Stimulated activated naive CD4-positive, alpha-beta T cell (primary cell): ENCODE data around the gene REV3L.
"Not testable (repeated sequence)": the region's sequence is repeated elsewhere in the genome, so short reads cannot be mapped to it uniquely, and the experiment has no call there.

ENCODE experiments used
- DNase-seq, 6 experiments: peaks; one replicate each; lab custom pipeline; 2025; lab: John Stamatoyannopoulos, UW

The REV3L gene

DNA sequence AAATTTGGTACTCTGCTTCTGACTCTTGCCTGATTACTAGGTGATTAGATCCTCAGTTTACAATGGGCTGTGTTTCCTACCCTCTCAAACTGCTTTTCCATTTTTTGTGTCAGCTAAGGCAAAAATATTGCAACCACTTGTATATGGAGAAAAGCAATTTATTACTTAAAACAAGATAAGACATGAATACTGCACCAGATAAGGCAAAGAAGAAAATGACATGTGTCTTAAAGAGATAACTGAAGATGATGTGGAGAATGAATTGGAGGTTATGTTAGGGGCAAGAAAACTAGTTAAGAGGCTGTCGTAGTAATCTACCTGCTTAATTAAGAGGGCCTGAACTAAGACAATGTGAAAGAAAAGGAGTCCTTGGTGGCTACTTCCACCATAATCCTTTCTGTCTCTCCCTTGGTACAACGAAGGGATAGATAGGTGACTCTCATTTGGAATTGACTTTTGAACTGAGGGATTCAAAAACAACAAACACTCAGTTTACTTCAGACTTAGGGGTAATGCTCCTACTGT lies 16.3 kb upstream of the REV3L start:
- no peak for DNase-seq

DNA sequence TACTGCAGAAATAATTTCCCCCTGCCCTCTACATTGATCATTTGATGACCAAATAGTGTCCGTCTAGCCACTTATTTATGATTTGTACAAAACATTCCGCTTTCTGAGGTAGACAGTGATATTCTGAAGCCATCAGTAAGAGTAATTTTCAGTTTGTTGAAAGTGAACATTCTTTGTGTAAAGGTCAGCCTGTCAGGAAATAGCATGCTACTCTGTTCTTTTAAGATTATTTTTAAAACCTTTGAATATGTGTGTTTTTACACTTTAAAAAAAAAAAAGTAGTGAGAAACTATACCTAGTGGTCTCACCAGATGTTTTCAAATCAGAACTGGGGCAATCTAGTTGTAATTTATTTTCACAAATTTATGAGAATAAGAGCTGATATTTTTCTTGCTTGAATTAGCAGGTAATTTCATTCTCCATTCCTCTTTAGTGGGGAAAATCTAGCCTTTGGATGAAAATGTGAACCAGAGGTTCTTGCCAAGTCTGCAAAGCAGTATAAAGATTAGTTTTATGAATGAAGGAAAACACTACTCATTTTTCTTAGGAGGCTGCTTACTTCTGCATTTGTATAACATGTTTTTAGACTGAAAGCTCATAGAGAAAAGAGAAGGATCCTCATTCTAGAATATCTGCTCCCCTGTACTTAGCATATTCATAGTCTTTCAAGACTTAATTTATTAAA lies 12.1 kb upstream of the REV3L start:
- no peak for DNase-seq

DNA sequence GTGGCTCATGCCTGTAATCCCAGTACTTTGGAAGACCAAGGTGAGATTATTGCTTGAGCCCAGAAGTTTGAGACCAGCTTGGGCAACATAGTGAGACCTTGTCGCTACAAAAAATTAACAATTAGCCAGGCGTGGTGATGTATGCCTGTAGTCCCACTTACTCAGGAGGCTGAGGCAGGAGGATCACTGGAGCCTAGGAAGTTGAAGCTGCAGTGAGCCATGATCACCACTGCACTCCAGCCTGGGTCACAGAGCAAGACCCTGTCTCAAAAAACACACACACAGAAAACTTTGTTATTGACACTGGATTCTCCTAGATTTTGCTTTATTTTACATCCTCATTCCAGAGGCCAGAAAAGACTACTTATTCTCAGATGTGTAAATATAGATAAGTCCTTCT lies 9.5 kb upstream of the REV3L start:
- no peak for DNase-seq

GRCh38 chr6:111490067-111490466 lies 7.0 kb upstream of the REV3L start:
- no peak for DNase-seq

DNA sequence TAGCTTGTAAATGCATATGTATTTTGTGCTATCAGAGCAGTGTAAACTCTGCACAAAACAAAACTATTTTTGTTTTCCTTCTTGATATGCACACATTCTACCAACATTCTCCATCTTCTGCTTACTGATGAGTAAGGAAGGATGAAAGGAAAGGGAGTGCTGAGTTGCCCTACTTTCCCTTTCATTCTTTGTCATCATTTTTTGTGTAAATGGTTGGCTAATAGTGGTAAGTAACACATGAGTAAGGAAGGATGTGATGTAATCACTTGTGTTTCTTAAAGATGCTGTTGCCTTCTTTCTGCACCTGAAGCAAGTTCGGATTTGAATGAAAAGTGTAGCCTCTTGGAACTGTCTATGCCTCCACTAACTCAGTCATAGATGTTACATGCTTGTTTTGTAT lies 4.6 kb upstream of the REV3L start:
- no peak for DNase-seq

- DNase-seq = no peak
These were observed 3.9 kb upstream of the REV3L start for GRCh38 chr6:111486921-111487320.

- no peak for DNase-seq
These were observed 3.5 kb upstream of the REV3L start for GRCh38 chr6:111486475-111486874.

GRCh38 chr6:111485342-111485741 lies 2.3 kb upstream of the REV3L start:
- DNase-seq = no peak

- peak in 1 of 6 experiments; percentile 38 for DNase-seq
These were observed 1.6 kb upstream of the REV3L start for GRCh38 chr6:111484633-111484930.

- DNase-seq = peak in 4 of 6 experiments; percentile 77 to 91 (median 82)
These were observed 966 bp upstream of the REV3L start for GRCh38 chr6:111483736-111484632.

GRCh38 chr6:111482188-111482958 lies 645 bp downstream of the REV3L start:
- peak; percentile 44 to 78 (median 63) for DNase-seq

GRCh38 chr6:111481836-111482187 lies 1.2 kb downstream of the REV3L start:
- peak in 1 of 6 experiments; percentile 25 for DNase-seq

DNA sequence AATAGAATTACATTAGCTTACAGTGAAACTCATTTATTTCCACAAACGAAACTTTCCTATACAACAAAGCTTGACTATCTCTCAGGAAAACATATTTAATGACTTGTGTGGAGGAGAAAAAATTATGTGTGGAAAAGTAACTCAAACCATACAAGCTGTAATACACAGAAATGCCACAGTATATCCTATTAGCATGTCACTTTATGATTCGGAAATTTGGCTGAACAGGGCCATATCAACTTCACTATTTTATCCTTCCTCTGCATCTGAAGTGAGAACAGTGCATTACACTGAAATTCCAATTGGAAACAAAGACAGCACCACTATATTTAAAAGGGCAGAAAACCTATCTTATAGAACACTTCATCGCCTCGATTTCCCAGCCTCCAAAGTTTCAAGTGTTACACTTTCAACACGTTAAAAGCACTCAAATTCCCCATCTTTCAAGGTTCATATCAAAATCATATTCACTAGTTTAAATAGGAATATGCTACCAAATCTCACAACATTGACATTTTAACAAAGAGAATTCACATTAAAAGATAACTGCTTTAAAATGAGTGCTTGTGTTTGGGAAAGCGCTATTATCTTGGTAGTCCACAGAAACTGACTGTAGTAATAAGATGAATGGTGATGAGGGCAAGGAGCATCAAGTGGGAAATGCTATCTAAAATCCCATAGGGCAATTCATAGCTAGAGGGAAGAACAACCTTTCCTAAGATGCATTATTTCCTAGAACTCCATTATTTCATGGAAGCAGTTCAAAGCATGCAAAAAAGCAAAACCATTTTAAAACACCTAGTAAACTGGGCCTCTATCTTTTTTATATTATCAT lies 1.8 kb downstream of the REV3L start:
- no peak for DNase-seq

DNA sequence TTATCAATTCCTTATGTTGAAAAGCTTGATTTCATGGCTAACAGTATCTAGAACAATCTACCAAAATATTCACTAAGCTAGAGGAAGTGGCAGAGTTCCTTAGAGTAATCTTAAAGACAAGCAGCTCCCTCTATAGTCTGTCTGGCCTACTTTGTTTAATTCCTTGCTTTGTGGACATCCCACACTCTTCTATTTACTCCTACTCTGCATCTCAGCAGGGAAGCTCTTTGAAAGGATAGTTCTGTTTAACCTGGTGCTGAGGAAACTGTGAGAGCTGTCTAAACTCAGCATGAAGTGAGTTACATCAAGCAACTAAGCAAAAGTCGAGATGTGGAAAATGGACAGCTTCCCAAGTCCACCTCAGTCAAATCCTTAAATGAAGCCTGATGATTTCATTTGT lies 4.3 kb downstream of the REV3L start:
- DNase-seq = peak in 3 of 6 experiments; percentile 28 to 56 (median 48)

- DNase-seq = no peak
These were observed 4.9 kb downstream of the REV3L start for GRCh38 chr6:111478064-111478476.

- DNase-seq = no peak
These were observed 5.5 kb downstream of the REV3L start for GRCh38 chr6:111477481-111477938.

DNA sequence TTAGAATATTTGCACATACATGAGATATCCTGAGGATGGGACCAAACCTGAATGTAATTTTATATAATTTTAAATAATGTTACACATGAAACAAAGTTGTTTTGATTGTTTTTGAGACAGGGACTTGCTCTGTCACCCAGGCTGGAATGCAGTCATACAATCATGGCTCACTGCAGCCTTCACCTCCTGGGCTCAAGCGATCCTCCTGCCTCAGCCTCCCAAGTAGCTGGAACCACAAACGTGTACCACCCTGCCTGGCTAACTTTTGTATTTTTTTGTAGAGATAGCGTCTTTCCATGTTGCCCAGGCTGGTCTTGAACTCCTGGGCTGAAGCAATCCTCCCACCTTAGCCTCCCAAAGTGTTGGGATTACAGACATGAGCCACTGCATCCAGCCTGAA lies 7.0 kb downstream of the REV3L start:
- DNase-seq = not testable (repeated sequence)

DNA sequence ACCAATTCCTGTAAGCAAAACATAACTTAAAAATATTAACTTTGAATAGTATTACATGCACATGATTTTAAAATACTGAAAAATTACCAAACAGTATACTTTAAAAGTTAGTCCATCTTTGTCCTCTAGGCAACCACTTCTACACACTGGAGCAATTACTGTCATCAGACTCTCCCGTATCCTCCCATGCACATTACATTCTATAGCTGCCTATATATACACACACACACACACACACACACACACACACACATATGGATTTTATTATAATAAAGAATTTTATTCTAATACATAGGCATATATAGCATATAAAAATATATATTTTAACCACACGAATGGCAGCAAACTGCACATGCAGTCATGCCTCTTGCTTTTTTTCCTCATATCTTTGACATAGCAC lies 8.2 kb downstream of the REV3L start:
- DNase-seq = no peak

DNA sequence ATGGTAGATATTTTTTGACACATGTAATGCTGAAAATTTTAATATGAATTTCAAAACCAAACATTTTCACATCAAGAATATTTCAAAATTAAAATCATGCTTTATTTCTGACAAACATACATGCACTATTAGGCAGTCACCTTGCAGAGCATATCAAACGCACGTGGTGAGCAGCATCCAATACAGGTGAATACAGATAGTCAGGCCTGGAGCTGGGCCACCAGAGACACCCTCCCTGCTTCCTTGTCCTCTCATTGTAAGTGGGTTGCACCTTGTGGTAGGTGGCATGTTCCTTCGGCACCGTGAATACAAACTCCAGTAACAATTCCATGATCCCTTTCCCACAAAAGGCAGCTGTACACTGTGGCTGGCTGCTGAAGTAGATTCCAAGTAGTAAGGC lies 8.9 kb downstream of the REV3L start:
- no peak for DNase-seq

DNA sequence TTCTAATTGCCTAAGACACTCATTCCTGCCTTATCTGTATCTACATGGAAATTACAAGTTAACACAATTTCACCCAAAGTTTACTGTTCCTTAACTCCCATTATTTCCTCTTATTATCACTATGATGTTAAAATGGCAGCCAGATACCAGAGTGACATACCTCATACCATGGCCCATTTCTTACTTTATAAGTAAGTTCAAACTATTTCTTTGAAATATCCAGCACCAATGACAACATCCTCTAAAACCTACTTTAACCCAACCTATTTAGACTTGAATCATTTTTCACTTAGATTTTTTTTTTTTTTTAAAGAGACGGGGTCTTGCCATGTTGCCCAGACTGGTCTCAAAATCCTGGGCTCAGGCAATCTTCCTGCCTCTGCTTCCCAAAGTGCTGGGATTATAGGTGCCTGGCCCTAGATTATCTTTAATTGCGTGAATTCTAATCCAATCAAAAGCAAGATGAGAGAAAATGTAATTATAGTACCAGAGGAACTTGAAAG lies 10.0 kb downstream of the REV3L start:
- DNase-seq = no peak

DNA sequence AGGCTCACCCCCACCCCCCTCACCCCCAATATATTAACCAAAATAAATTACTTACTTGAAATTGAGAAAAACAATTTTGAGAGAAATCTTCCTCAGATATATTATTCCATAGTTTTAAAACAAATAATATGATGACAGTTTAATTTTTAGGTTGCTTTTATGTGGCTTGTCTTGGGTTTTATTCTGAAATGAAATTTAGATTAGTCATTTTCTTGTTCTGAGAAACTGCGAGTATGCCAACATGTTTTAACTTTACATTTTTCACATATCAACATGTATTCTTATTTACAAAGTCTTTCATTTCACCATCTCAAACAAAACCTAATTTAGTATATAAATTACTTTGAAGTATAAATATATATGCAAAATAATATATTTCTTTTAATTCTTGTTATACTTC lies 11.1 kb downstream of the REV3L start:
- DNase-seq = no peak
